H9 (cell line): ENCODE measurements around the gene DGCR2. TPM values are rescaled to one million over a fixed set of nuclear protein-coding genes. Genes with fewer than 3 reads are reported as not detected.

Experiments used
- DNase-seq: peaks from one replicate; pipeline ENCODE4 v3.0.0-alpha.2; 2017
- H2AFZ ChIP-seq: one replicate; pipeline ENCODE4 v1.6.1; 2013; ENCODE audit warnings: mild to moderate bottlenecking, low read length, control low read depth, moderate library complexity
- H2AK5ac ChIP-seq: 2 replicates; pipeline ENCODE4 v1.6.1; 2013; ENCODE audit warnings: low read length, control low read depth, mixed read lengths; ENCODE audit not compliant: insufficient read length
- H2BK120ac ChIP-seq: one replicate; pipeline ENCODE4 v1.6.1; 2013; ENCODE audit warnings: low read depth, mild to moderate bottlenecking, low read length, control low read depth, inconsistent platforms; ENCODE audit not compliant: poor library complexity, severe bottlenecking
- H2BK12ac ChIP-seq: 2 replicates; pipeline ENCODE4 v1.6.1; 2013; ENCODE audit warnings: low read length, control low read depth, mixed read lengths, low read depth; ENCODE audit not compliant: insufficient read length
- H2BK15ac ChIP-seq: 2 replicates; pipeline ENCODE4 v1.6.1; 2013; ENCODE audit warnings: low read depth, low read length, control low read depth
- H2BK20ac ChIP-seq: one replicate; pipeline ENCODE4 v1.6.1; 2013; ENCODE audit warnings: low read depth, mild to moderate bottlenecking, low read length, control low read depth, inconsistent platforms; ENCODE audit not compliant: poor library complexity, severe bottlenecking
- H2BK5ac ChIP-seq: 2 replicates; pipeline ENCODE4 v1.6.1; 2013; ENCODE audit warnings: low read length, control low read depth, mixed read lengths; ENCODE audit not compliant: insufficient read length
- H3K14ac ChIP-seq: 2 replicates; pipeline ENCODE4 v1.6.1; 2013; ENCODE audit warnings: low read length, control low read depth; ENCODE audit not compliant: insufficient read depth
- H3K18ac ChIP-seq: 2 replicates; pipeline ENCODE4 v1.6.1; 2013; ENCODE audit warnings: low read depth, mild to moderate bottlenecking, mixed read lengths, low read length, control low read depth; ENCODE audit not compliant: insufficient read length
- H3K23ac ChIP-seq: 2 replicates; pipeline ENCODE4 v1.6.1; 2013; ENCODE audit warnings: low read length, control low read depth, mixed read lengths, low read depth; ENCODE audit not compliant: insufficient read length
- H3K23me2 ChIP-seq: 2 replicates; pipeline ENCODE4 v1.6.1; 2013; ENCODE audit warnings: low read depth, mild to moderate bottlenecking, mixed read lengths, low read length, control low read depth; ENCODE audit not compliant: insufficient read length, poor library complexity, severe bottlenecking
- H3K27ac ChIP-seq: 2 replicates; pipeline ENCODE4 v1.5.1; 2013; ENCODE audit warnings: low read length, control low read depth, mixed read lengths, low read depth; ENCODE audit not compliant: insufficient read length
- H3K27me3 ChIP-seq: 2 replicates; pipeline ENCODE4 v1.6.1; 2013; ENCODE audit warnings: low read length, control low read depth, inconsistent platforms; ENCODE audit not compliant: insufficient read depth
- H3K4ac ChIP-seq: 2 replicates; pipeline ENCODE4 v1.6.1; 2013; ENCODE audit warnings: low read depth, mild to moderate bottlenecking, control low read depth, inconsistent platforms, low read length, moderate library complexity
- H3K4me1 ChIP-seq: 2 replicates; pipeline ENCODE4 v1.6.1; 2013; ENCODE audit warnings: low read length, control low read depth, inconsistent platforms; ENCODE audit not compliant: insufficient read depth
- H3K4me2 ChIP-seq: 2 replicates; pipeline ENCODE4 v1.6.1; 2013; ENCODE audit warnings: low read length, control low read depth, mixed read lengths; ENCODE audit not compliant: insufficient read length, insufficient read depth
- H3K56ac ChIP-seq: 2 replicates; pipeline ENCODE4 v1.6.1; 2013; ENCODE audit warnings: low read depth, mild to moderate bottlenecking, mixed read lengths, low read length, control low read depth; ENCODE audit not compliant: insufficient read length
- H3K79me1 ChIP-seq: 2 replicates; pipeline ENCODE4 v1.6.1; 2013; ENCODE audit warnings: low read depth, mild to moderate bottlenecking, moderate library complexity, low read length, control low read depth, inconsistent platforms; ENCODE audit not compliant: insufficient read depth, poor library complexity, severe bottlenecking
- H3K79me2 ChIP-seq: 2 replicates; pipeline ENCODE4 v1.6.1; 2013; ENCODE audit warnings: low read length, control low read depth, inconsistent platforms; ENCODE audit not compliant: insufficient read depth
- H3K9ac ChIP-seq: 2 replicates; pipeline ENCODE4 v1.6.1; 2013; ENCODE audit warnings: low read length, control low read depth, mixed read lengths; ENCODE audit not compliant: insufficient read length; ENCODE audit errors: extremely low read depth
- H3K9me3 ChIP-seq: one replicate; pipeline ENCODE4 v1.6.1; 2013; ENCODE audit warnings: low read depth, low read length, inconsistent platforms; ENCODE audit not compliant: control insufficient read depth
- H3T11ph ChIP-seq: one replicate; pipeline ENCODE4 v1.6.1; 2013; ENCODE audit warnings: mild to moderate bottlenecking, low read length, control low read depth, inconsistent platforms
- H4K20me1 ChIP-seq: one replicate; pipeline ENCODE4 v1.6.1; 2013; ENCODE audit not compliant: control insufficient read depth, insufficient read length, insufficient read depth
- H4K5ac ChIP-seq: 2 replicates; pipeline ENCODE4 v1.6.1; 2013; ENCODE audit warnings: low read depth, mild to moderate bottlenecking, mixed read lengths, low read length, control low read depth; ENCODE audit not compliant: insufficient read length
- H4K8ac ChIP-seq: replicated peaks from 2 replicates; pipeline ENCODE4 v1.6.1; 2013; ENCODE audit warnings: low read length, control low read depth, mixed read lengths, low read depth; ENCODE audit not compliant: insufficient read length
- H4K91ac ChIP-seq: 2 replicates; pipeline ENCODE4 v1.6.1; 2013; ENCODE audit warnings: low read depth, mild to moderate bottlenecking, moderate library complexity, mixed read lengths, low read length, control low read depth; ENCODE audit not compliant: insufficient read length
- H3K27ac Mint-ChIP-seq, 3 experiments: 2 replicates in 2 of 3; 3 replicates in 1 of 3; pipeline ENCODE4 v1.8.0; 2020 to 2021; ENCODE audit warnings: mixed read lengths in 3 of 3, mild to moderate bottlenecking in 1 of 3, moderate library complexity in 1 of 3
- H3K27me3 Mint-ChIP-seq: 2 replicates; pipeline ENCODE4 v1.8.0; 2021; ENCODE audit warnings: low read depth, mild to moderate bottlenecking, moderate library complexity, mixed read lengths
- H3K36me3 Mint-ChIP-seq, 3 experiments: 2 replicates in 2 of 3; 3 replicates in 1 of 3; pipeline ENCODE4 v1.8.0; 2020 to 2021; ENCODE audit warnings: low read depth in 3 of 3, mixed read lengths in 3 of 3; ENCODE audit not compliant: insufficient read depth in 1 of 3
- H3K4me1 Mint-ChIP-seq, 2 experiments: 2 replicates each; pipeline ENCODE4 v1.8.0; 2020; ENCODE audit warnings: mixed read lengths in 2 of 2
- H3K4me3 Mint-ChIP-seq, 2 experiments: 2 replicates in 1 of 2; 3 replicates in 1 of 2; pipeline ENCODE4 v1.8.0; 2020 to 2021; ENCODE audit warnings: mild to moderate bottlenecking in 2 of 2, mixed read lengths in 2 of 2, moderate library complexity in 1 of 2
- H3K9me3 Mint-ChIP-seq, 2 experiments: 2 replicates in 1 of 2; 3 replicates in 1 of 2; pipeline ENCODE4 v1.8.0; 2020; ENCODE audit warnings: mild to moderate bottlenecking in 2 of 2, mixed read lengths in 2 of 2, moderate library complexity in 1 of 2
- WGBS: extraction: QIAGEN DNeasy Blood & Tissue Kit; methylation state at CpG from one replicate; pipeline ENCODE4 v1.1.7; 2013; ENCODE audit warnings: missing lambda C conversion rate, low lambda C conversion rate, mixed read lengths; ENCODE audit not compliant: insufficient read length; ENCODE audit errors: extremely low coverage; 5-methylcytosine and 5-hydroxymethylcytosine counted together
- total RNA-seq: library from RNA; stranded (reverse); gene quantifications from 2 replicates; pipeline ENCODE4 v1.2.1, GENCODE V29; 2021
- TF ChIP-seq, protein P1 (sequence below): fragments of 200-600 bp; sonication (generic); conservative IDR thresholded peaks from 3 replicates; pipeline ENCODE4 v1.8.0; 2021; ENCODE audit warnings: antibody characterized with exemption, mild to moderate bottlenecking

The DGCR2 gene
- total RNA-seq, 1 experiment from 2014 or later: 47.2 TPM

DNA sequence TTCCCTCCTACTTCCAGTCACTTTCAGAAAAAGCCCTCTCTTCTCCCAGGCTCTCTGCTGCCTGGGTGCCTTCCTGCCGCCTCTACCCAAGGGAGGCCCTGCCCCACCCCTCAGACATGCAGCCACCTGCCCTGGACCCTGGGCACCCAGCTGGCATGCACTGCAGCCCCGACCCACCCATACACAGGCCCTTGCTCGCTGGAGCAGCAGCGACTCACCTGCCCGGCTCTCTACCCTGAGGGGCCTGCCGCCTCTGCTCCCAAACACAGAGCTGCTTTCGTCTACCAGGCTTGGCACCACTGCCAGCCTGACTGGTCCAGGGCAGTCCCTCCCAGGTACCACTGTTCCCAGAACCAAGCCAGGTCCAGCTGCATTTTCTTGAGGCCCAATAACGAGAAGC lies 7.7 kb upstream of the DGCR2 start:
- TF ChIP-seq, protein P1, sequence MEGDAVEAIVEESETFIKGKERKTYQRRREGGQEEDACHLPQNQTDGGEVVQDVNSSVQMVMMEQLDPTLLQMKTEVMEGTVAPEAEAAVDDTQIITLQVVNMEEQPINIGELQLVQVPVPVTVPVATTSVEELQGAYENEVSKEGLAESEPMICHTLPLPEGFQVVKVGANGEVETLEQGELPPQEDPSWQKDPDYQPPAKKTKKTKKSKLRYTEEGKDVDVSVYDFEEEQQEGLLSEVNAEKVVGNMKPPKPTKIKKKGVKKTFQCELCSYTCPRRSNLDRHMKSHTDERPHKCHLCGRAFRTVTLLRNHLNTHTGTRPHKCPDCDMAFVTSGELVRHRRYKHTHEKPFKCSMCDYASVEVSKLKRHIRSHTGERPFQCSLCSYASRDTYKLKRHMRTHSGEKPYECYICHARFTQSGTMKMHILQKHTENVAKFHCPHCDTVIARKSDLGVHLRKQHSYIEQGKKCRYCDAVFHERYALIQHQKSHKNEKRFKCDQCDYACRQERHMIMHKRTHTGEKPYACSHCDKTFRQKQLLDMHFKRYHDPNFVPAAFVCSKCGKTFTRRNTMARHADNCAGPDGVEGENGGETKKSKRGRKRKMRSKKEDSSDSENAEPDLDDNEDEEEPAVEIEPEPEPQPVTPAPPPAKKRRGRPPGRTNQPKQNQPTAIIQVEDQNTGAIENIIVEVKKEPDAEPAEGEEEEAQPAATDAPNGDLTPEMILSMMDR: no peak
- H3K23ac ChIP-seq: no peak overlapping the region
- H3K14ac ChIP-seq: no peak overlapping the region; the same call in 1 of the 2 replicates
- no peak overlapping the region for H3K56ac ChIP-seq
- H3K27ac ChIP-seq: no peak overlapping the region
- H3K18ac ChIP-seq: no peak overlapping the region
- no peaks in the 10 kb centered on the region for H3K79me2 ChIP-seq
- H2BK5ac ChIP-seq: no peak overlapping the region
- Mint-ChIP-seq H3K9me3 (no peaks in the 10 kb centered on the region), H3K27ac (no peak overlapping the region; a peak in 1 of 7 replicates), H3K4me3 (no peak overlapping the region; a peak in 1 of 5 replicates), H3K27me3 (peaks cover 7% of the 10 kb centered on the region), H3K4me1 (no peaks in the 10 kb centered on the region; a peak in 1 of 4 replicates), H3K36me3 (peaks cover 0 to 33% (median 13%) of the 10 kb centered on the region in 3 experiments; a peak in 6 of 7 replicates)
- no peak overlapping the region for H3K9ac ChIP-seq
- no CpG with 5 or more reads among the region's 8 CpGs for WGBS
- H2BK12ac ChIP-seq: no peak overlapping the region
- H2AFZ ChIP-seq: no peak overlapping the region
- no peak overlapping the region for H4K91ac ChIP-seq
- no peak overlapping the region for H2BK15ac ChIP-seq
- H3K79me1 ChIP-seq: no peaks in the 10 kb centered on the region
- no peak for DNase-seq
- H4K8ac ChIP-seq: no peak overlapping the region
- H4K20me1 ChIP-seq: no peaks in the 10 kb centered on the region
- H3K4me1 ChIP-seq: no peaks in the 10 kb centered on the region
- no peak overlapping the region for H3K4ac ChIP-seq
- no peaks in the 10 kb centered on the region for H3K9me3 ChIP-seq
- H3K23me2 ChIP-seq: no peaks in the 10 kb centered on the region
- H2BK120ac ChIP-seq: no peak overlapping the region
- no peak overlapping the region for H4K5ac ChIP-seq
- H2AK5ac ChIP-seq: no peak overlapping the region
- H3T11ph ChIP-seq: no peak overlapping the region
- no peak overlapping the region for H2BK20ac ChIP-seq
- H3K4me2 ChIP-seq: no peak overlapping the region
- H3K27me3 ChIP-seq: no peaks in the 10 kb centered on the region
